ENCODE data around the gene CRLF3. TPM values are rescaled to one million over a fixed set of nuclear protein-coding genes. Genes with fewer than 3 reads are reported as not detected.

The CRLF3 gene
- total and polyA plus RNA-seq, 10 of the 15 experiments (the other 5 are each of a cell fraction or from before 2014, with no cell fraction given) = 10.0 to 39.2 (median 26.7) TPM

DNA sequence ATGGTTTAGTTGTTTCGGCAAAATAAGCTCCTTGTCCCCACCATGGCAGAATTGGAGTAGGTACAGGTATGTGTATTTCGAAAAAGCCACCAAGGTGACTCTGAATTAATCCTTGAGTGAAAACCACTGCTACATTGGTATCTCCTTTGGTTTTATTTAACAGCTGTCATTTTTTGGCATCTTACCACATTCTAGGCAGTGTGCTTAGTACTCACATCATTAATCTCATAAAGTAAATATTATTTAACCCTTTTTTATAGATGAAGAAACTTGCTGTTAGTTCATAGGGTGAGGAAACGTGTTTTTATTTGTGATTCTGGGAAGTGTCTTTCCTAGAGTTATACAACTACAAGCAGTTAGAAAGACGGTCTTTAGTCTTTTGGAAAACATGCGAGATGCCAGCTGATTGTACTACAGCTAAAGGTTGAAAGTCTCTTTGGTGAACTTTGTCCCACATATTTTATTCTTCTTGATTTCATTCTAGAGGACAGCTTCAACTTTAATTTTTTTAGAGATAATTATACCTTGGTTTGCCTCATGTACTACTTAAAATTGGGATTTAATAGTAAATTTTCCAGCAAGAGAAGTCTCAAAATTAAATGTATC lies 13.8 kb upstream of the CRLF3 start:
- in situ Hi-C loops (cut with MboI) (no loop called here), intact Hi-C loops (cut with micrococcal nuclease; ENCODE audit: unreplicated experiment) (no loop called here)
- ChIA-PET CTCF (interaction anchor here (0.7 kb wide), 1 partner anchor 230 kb away, joined by 4 read pairs; no protein-coding TSS in a partner anchor), RAD21 (ENCODE audit: unreplicated experiment) (no interaction called here), SMC1A (ENCODE audit: uncharacterized antibody, unreplicated experiment) (interaction anchor here (0.6 to 0.9 kb wide), 4 partner anchors 19 to 1122 kb away, joined by 3 to 4 read pairs (median 3); no protein-coding TSS in a partner anchor), POLR2A (no interaction called here)
- DNase-seq (ENCODE audit: low read depth, low spot score) (no peak), ATAC-seq (no peak), FAIRE-seq (no peak)
- WGBS (ENCODE audit: insufficient coverage, insufficient replicate concordance, low lambda C conversion rate, missing lambda C conversion rate) = 95% methylated on average over 5 of the region's 5 CpGs
- Histone ChIP-seq H3K9me3 (replicated peaks; ENCODE audit: control insufficient read depth, insufficient read depth, low read length) (no peaks in the 10 kb centered on the region), H4K20me1 (ENCODE audit: control insufficient read depth, insufficient read depth) (no peaks in the 10 kb centered on the region), H3K4me2 (ENCODE audit: control insufficient read depth, insufficient read depth) (no peak overlapping the region), H3K4me3 (no peak overlapping the region), H3K27me3 (replicated peaks in 1 of 2; ENCODE audit: control insufficient read depth in 2 of 2, insufficient read depth in 2 of 2, low read length in 1 of 2) (no peaks in the 10 kb centered on the region), H3K79me2 (ENCODE audit: control insufficient read depth, insufficient read depth, low read length) (peaks cover 19% of the 10 kb centered on the region), H3K36me3 (ENCODE audit: control insufficient read depth in 2 of 2, insufficient read depth in 2 of 2, low read length in 1 of 2) (peaks cover 6 to 8% of the 10 kb centered on the region in 2 experiments), H3K4me1 (ENCODE audit: control insufficient read depth, insufficient read depth, low read length) (no peaks in the 10 kb centered on the region), H2AFZ (ENCODE audit: control insufficient read depth, low read depth, low read length) (no peak overlapping the region), H3K9ac (ENCODE audit: control insufficient read depth, insufficient read depth, low read length) (no peak overlapping the region), H3K27ac (ENCODE audit: control insufficient read depth, insufficient read depth) (no peak overlapping the region)
- BruUV-seq (replicated peaks) = no TSS peak
- TF ChIP-seq NFXL1 (IDR thresholded peaks at IDR 0.05; ENCODE audit: borderline replicate concordance) (no peak), NR2F1 (conservative IDR thresholded peaks at IDR 0.05) (no peak), YBX1 (IDR thresholded peaks at IDR 0.05) (no peak), NRF1 (conservative IDR thresholded peaks at IDR 0.05; ENCODE audit: low read depth, low read length) (no peak), KLF5 (IDR thresholded peaks at IDR 0.05; ENCODE audit: partially characterized antibody) (no peak), EGR1 (IDR thresholded peaks at IDR 0.05; ENCODE audit: borderline replicate concordance in 1 of 2, low read depth in 2 of 2, low read length in 2 of 2) (no peak), RB1 (IDR thresholded peaks at IDR 0.05; ENCODE audit: borderline replicate concordance) (no peak), TCF3 (IDR thresholded peaks at IDR 0.05; ENCODE audit: borderline replicate concordance, insufficient read depth, low read depth, low read length) (no peak), ASH2L (IDR thresholded peaks at IDR 0.05; ENCODE audit: borderline replicate concordance, low read depth) (no peak), MYC (IDR thresholded peaks at IDR 0.05; ENCODE audit: insufficient read depth, insufficient read length, insufficient replicate concordance, low read length, severe bottlenecking) (no peak), EED (IDR thresholded peaks at IDR 0.05; ENCODE audit: low read depth) (no peak), ETV6 (conservative IDR thresholded peaks at IDR 0.05 in 1 of 2, IDR thresholded peaks at IDR 0.05 in 1 of 2; ENCODE audit: borderline replicate concordance in 1 of 2, low read depth in 1 of 2) (no peak)
- TF ChIP-seq, protein P1, sequence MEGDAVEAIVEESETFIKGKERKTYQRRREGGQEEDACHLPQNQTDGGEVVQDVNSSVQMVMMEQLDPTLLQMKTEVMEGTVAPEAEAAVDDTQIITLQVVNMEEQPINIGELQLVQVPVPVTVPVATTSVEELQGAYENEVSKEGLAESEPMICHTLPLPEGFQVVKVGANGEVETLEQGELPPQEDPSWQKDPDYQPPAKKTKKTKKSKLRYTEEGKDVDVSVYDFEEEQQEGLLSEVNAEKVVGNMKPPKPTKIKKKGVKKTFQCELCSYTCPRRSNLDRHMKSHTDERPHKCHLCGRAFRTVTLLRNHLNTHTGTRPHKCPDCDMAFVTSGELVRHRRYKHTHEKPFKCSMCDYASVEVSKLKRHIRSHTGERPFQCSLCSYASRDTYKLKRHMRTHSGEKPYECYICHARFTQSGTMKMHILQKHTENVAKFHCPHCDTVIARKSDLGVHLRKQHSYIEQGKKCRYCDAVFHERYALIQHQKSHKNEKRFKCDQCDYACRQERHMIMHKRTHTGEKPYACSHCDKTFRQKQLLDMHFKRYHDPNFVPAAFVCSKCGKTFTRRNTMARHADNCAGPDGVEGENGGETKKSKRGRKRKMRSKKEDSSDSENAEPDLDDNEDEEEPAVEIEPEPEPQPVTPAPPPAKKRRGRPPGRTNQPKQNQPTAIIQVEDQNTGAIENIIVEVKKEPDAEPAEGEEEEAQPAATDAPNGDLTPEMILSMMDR (IDR thresholded peaks at IDR 0.05 in 2 of 3, conservative IDR thresholded peaks at IDR 0.05 in 1 of 3; ENCODE audit: control insufficient read depth in 2 of 3, extremely low read depth in 1 of 3, insufficient read depth in 1 of 3, low read depth in 3 of 3, low read length in 3 of 3) = no peak
- TF ChIP-seq, protein P2, sequence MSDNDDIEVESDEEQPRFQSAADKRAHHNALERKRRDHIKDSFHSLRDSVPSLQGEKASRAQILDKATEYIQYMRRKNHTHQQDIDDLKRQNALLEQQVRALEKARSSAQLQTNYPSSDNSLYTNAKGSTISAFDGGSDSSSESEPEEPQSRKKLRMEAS (IDR thresholded peaks at IDR 0.05; ENCODE audit: low read depth, low read length) = no peak
- TF ChIP-seq, protein P3, sequence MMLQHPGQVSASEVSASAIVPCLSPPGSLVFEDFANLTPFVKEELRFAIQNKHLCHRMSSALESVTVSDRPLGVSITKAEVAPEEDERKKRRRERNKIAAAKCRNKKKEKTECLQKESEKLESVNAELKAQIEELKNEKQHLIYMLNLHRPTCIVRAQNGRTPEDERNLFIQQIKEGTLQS (IDR thresholded peaks at IDR 0.05; ENCODE audit: borderline replicate concordance, extremely low read depth, low read depth, low read length) = no peak
- TF ChIP-seq, protein P4, sequence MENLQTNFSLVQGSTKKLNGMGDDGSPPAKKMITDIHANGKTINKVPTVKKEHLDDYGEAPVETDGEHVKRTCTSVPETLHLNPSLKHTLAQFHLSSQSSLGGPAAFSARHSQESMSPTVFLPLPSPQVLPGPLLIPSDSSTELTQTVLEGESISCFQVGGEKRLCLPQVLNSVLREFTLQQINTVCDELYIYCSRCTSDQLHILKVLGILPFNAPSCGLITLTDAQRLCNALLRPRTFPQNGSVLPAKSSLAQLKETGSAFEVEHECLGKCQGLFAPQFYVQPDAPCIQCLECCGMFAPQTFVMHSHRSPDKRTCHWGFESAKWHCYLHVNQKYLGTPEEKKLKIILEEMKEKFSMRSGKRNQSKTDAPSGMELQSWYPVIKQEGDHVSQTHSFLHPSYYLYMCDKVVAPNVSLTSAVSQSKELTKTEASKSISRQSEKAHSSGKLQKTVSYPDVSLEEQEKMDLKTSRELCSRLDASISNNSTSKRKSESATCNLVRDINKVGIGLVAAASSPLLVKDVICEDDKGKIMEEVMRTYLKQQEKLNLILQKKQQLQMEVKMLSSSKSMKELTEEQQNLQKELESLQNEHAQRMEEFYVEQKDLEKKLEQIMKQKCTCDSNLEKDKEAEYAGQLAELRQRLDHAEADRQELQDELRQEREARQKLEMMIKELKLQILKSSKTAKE (IDR thresholded peaks at IDR 0.05; ENCODE audit: low read depth, poor library complexity, severe bottlenecking) = no peak

Data from GM12878 (cell line).